SK-N-MC (cell line): ENCODE measurements around the gene AGTR1.
"Not testable (repeated sequence)": the region's sequence is repeated elsewhere in the genome, so short reads cannot be mapped to it uniquely, and the experiment has no call there.

Experiments used
- DNase-seq: peaks from one replicate; pipeline ENCODE4 v3.0.0-alpha.2; 2011; ENCODE audit warnings: low read depth, low spot score
- H3K27ac ChIP-seq: fragments of 200-600 bp; sonication (generic); 2 replicates; pipeline ENCODE4 v1.5.1; 2016; ENCODE audit warnings: mixed run types
- H3K36me3 ChIP-seq: fragments of 200-600 bp; sonication (generic); 2 replicates; pipeline ENCODE4 v1.6.1; 2017; ENCODE audit warnings: antibody characterized with exemption, low read length, mixed read lengths; ENCODE audit not compliant: insufficient read depth
- H3K4me3 ChIP-seq: fragments of 200-600 bp; sonication (generic); 2 replicates; pipeline ENCODE4 v1.5.1; 2016
- H3K9ac ChIP-seq: fragments of 200-600 bp; sonication (generic); 2 replicates; pipeline ENCODE4 v1.8.0; 2017; ENCODE audit warnings: mixed run types, mixed read lengths; ENCODE audit not compliant: insufficient read length
- H3K9me3 ChIP-seq: fragments of 200-600 bp; sonication (generic); 2 replicates; pipeline ENCODE4 v1.6.1; 2017; ENCODE audit warnings: low read depth, mild to moderate bottlenecking, antibody characterized with exemption, low read length, moderate library complexity, mixed read lengths
- EZH2 ChIP-seq: fragments of 200-600 bp; sonication (generic); IDR thresholded peaks from one replicate; pipeline ENCODE4 v1.6.1; 2017; ENCODE audit warnings: antibody characterized with exemption
- FOXP2 ChIP-seq: optimal IDR thresholded peaks from 2 replicates; pipeline ENCODE3; 2011; ENCODE audit warnings: mild to moderate bottlenecking, moderate library complexity; ENCODE audit not compliant: insufficient read depth; ENCODE audit errors: extremely low read length, control extremely low read depth
- POLR2AphosphoS5 ChIP-seq: IDR thresholded peaks from 2 replicates; pipeline ENCODE4 v1.6.1; 2012; ENCODE audit warnings: mild to moderate bottlenecking, low read depth, low read length, borderline replicate concordance

AGTR1 gene

GRCh38 chr3:148758303-148758884, 60.7 kb downstream of the AGTR1 start:
- Histone ChIP-seq H3K4me3 (peak overlapping the region; percentile 62), H3K9ac (peak overlapping the region; percentile 14), H3K27ac (peak overlapping the region; percentile 72; the same call in 1 of the 2 replicates), H3K36me3 (no peaks in the 10 kb centered on the region), H3K9me3 (no peaks in the 10 kb centered on the region)
- peak; percentile 64 for TF ChIP-seq FOXP2
- no peak for TF ChIP-seq POLR2AphosphoS5
- peak; percentile 47 for DNase-seq

- TF ChIP-seq POLR2AphosphoS5: no peak
- TF ChIP-seq FOXP2: no peak
- TF ChIP-seq EZH2: no peak
- H3K9me3 ChIP-seq: no peaks in the 10 kb centered on the region
- H3K36me3 ChIP-seq: no peaks in the 10 kb centered on the region
- no peak for DNase-seq
- no peak overlapping the region for H3K27ac ChIP-seq
- H3K9ac ChIP-seq: no peak overlapping the region
- H3K4me3 ChIP-seq: no peak overlapping the region
Measured at GRCh38 chr3:148759430-148759829, 61.7 kb downstream of the AGTR1 start.

DNA sequence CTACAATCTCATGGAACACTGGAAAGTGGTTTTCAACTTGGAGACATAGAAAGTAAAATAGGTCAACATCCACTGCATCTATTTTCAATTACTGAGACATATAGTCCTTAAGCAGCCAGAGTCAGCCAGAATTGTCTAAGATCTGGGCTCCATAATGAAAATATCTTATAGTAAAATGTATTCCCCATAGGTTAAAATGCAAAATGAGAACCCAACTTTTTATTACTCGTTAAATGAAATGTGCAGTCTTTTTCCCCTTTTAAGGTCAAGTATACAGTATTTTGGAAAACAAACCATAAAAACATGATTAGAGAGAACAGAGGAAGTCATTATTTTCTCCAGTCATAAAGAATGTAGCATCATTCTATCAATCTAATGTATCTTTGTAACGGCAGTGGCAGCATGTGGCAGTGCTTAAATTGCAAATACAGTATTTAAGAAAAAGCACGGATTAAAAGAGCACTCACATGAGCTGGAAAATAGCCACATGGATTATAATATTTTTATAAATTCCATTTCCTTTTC, 65.5 kb downstream of the AGTR1 start:
- H3K36me3 ChIP-seq: no peaks in the 10 kb centered on the region
- H3K9me3 ChIP-seq: no peaks in the 10 kb centered on the region
- H3K27ac ChIP-seq: no peak overlapping the region
- no peak overlapping the region for H3K4me3 ChIP-seq
- no peak overlapping the region for H3K9ac ChIP-seq
- DNase-seq: no peak
- TF ChIP-seq POLR2AphosphoS5 (no peak), EZH2 (no peak), FOXP2 (no peak)

- Histone ChIP-seq H3K9ac (no peak overlapping the region), H3K27ac (peak overlapping the region; percentile 35; the same call in 1 of the 2 replicates), H3K4me3 (0 out of 2 replicates have a peak overlapping the region, but pooled peaks have one; percentile 18), H3K9me3 (no peaks in the 10 kb centered on the region), H3K36me3 (no peaks in the 10 kb centered on the region)
- TF ChIP-seq FOXP2: no peak
- no peak for TF ChIP-seq EZH2
- TF ChIP-seq POLR2AphosphoS5: no peak
- DNase-seq: no peak
Measured at GRCh38 chr3:148763986-148764935, 66.6 kb downstream of the AGTR1 start.

- H3K36me3 ChIP-seq: no peaks in the 10 kb centered on the region
- H3K9me3 ChIP-seq: no peaks in the 10 kb centered on the region
- H3K9ac ChIP-seq: no peak overlapping the region
- TF ChIP-seq POLR2AphosphoS5 (no peak), EZH2 (no peak), FOXP2 (no peak)
- no peak overlapping the region for H3K4me3 ChIP-seq
- DNase-seq: no peak
- H3K27ac ChIP-seq: no peak overlapping the region
Measured at GRCh38 chr3:148772361-148772760, 74.7 kb downstream of the AGTR1 start.

DNA sequence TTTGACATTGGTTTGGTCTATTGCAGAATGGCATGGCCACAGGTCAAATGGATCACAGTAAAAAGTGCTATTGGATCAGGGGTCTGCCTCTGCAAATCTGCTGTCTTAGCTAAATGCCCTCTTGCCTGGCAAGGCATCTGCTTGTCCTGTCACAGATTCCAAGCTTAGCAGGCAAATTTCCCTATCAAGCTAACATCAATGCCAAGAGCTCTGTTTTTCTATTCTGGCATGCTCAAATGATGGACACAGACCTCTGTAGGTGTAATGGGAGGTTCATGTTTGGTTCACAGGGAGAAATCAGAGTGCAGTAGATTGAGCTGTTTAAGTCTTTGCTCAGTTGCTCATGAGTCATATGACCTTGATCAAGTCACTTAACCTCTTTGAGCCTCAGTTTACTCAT, 75.1 kb downstream of the AGTR1 start:
- Histone ChIP-seq H3K9me3 (no peaks in the 10 kb centered on the region), H3K36me3 (no peaks in the 10 kb centered on the region), H3K4me3 (no peak overlapping the region), H3K9ac (no peak overlapping the region), H3K27ac (no peak overlapping the region)
- TF ChIP-seq POLR2AphosphoS5 (no peak), FOXP2 (no peak), EZH2 (no peak)
- no peak for DNase-seq

DNA sequence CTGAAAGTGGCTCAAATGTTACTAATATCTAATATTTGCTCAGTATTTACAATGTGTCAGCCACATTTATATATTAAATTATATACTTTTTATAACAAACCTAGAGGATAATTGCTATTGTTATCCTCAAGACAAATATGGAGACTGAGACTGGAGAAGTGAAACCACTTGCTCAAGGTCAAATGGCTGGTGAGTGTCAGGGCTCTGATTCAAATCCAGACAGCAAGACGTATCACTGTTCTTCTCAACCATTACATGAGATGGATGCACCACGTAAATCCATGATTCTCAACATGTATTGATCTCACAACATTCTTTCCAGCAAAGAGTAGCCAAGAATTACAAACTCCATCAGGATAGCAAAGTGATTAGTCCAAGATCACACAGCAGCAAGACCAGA, 76.1 kb downstream of the AGTR1 start:
- Histone ChIP-seq H3K27ac (no peak overlapping the region), H3K9ac (no peak overlapping the region), H3K4me3 (no peak overlapping the region), H3K9me3 (no peaks in the 10 kb centered on the region), H3K36me3 (no peaks in the 10 kb centered on the region)
- DNase-seq: no peak
- TF ChIP-seq FOXP2 (no peak), EZH2 (no peak), POLR2AphosphoS5 (no peak)

DNA sequence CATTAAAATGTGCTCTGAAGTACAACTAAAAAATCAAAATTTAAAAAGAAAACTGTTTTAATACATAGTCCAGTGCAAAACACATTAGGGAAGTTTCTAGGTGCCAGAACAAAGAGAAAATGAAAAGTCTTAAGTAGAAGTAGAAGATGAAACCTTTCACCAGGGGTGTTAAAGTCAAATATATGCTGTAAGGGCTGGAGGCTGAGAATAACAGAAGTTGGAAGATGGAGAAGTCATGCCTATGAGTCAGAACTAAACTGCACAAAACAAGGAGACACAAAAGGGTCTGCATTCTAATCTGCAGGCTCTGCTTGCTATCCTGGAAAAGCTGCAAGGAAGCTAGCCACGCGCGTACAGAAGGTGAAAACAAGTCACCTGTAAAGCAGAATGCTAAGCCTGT, 81.2 kb downstream of the AGTR1 start:
- H3K27ac ChIP-seq: no peak overlapping the region
- no peak overlapping the region for H3K4me3 ChIP-seq
- no peak for TF ChIP-seq FOXP2
- TF ChIP-seq EZH2: no peak
- TF ChIP-seq POLR2AphosphoS5: no peak
- no peaks in the 10 kb centered on the region for H3K36me3 ChIP-seq
- H3K9ac ChIP-seq: no peak overlapping the region
- no peaks in the 10 kb centered on the region for H3K9me3 ChIP-seq
- no peak for DNase-seq

DNA sequence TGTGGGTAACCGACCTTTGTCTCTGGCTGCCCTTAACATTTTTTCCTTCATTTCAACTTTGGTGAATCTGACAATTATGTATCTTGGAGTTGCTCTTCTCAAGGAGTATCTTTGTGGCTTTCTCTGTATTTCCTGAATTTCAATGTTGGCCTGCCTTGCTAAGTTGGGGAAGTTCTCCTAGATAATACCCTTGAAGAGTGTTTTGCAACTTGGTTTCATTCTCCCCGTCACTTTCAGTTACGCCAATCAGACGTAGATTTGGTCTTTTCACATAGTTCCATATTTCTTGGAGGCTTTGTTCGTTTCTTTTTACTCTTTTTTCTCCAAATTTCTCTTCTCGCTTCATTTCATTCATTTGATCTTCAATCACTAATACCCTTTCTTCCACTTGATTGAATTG, 87.3 kb downstream of the AGTR1 start:
- H3K36me3 ChIP-seq, DNase-seq, H3K9me3 ChIP-seq, H3K27ac ChIP-seq, H3K4me3 ChIP-seq, H3K9ac ChIP-seq: not testable (repeated sequence)

- not testable (repeated sequence) for H3K36me3 ChIP-seq, H3K27ac ChIP-seq, H3K4me3 ChIP-seq, H3K9ac ChIP-seq, DNase-seq, H3K9me3 ChIP-seq
Measured at GRCh38 chr3:148786159-148786558, 88.5 kb downstream of the AGTR1 start.
